Ureter (tissue), 1 donor: ENCODE data around the gene CETP. TPM values are rescaled to one million over a fixed set of nuclear protein-coding genes. Genes with fewer than 3 reads are reported as not detected.

ENCODE experiments used
- DNase-seq: peaks from one replicate; pipeline ENCODE4 v3.0.0-alpha.2; 2020; ENCODE audit warnings: low spot score
- total RNA-seq: library from RNA; stranded (reverse); gene quantifications from one replicate; pipeline ENCODE4 v1.2.4, GENCODE V29; 2023
- donor health status: DM: yes; HTN: yes; CAD: no.

CETP gene
- 0.42 TPM for total RNA-seq

GRCh38 chr16:56961851-56962281 lies at the start of gene CETP:
Gene CETP (plus strand): TSS chr16:56961950. CDS start chr16:56961980, 30 bp downstream.
- DNase-seq: no peak

GRCh38 chr16:56912746-56913708 lies 48.7 kb upstream of the CETP start:
- DNase-seq: no peak

- DNase-seq: no peak
Observed at GRCh38 chr16:56914896-56915295, 46.9 kb upstream of the CETP start.

GRCh38 chr16:56915336-56916119 lies 46.2 kb upstream of the CETP start:
- DNase-seq: no peak

- no peak for DNase-seq
Observed at GRCh38 chr16:56916571-56917403, 45.0 kb upstream of the CETP start.

- no peak for DNase-seq
Observed at GRCh38 chr16:56918467-56919012, 43.2 kb upstream of the CETP start.

- DNase-seq: no peak
Observed at GRCh38 chr16:56919099-56919800, 42.5 kb upstream of the CETP start.

- no peak for DNase-seq
Observed at GRCh38 chr16:56921571-56921970, 40.2 kb upstream of the CETP start.

- DNase-seq: no peak
Observed at GRCh38 chr16:56923481-56924091, 38.2 kb upstream of the CETP start.

- DNase-seq: no peak
Observed at GRCh38 chr16:56927471-56927870, 34.3 kb upstream of the CETP start.

- DNase-seq: no peak
Observed at GRCh38 chr16:56929639-56930038, 32.1 kb upstream of the CETP start.

- no peak for DNase-seq
Observed at GRCh38 chr16:56930486-56931270, 31.1 kb upstream of the CETP start.

GRCh38 chr16:56931271-56931891 lies 30.4 kb upstream of the CETP start:
- DNase-seq: no peak

- peak; percentile 99 for DNase-seq
Observed at GRCh38 chr16:56931892-56932720, 29.6 kb upstream of the CETP start, which contains the start of gene HERPUD1. Gene HERPUD1 (plus strand): TSS chr16:56932142. CDS start chr16:56932245, 103 bp downstream.

- DNase-seq: peak; percentile 83
Observed at GRCh38 chr16:56932721-56933619, 28.8 kb upstream of the CETP start.

- DNase-seq: no peak
Observed at GRCh38 chr16:56933828-56934598, 27.7 kb upstream of the CETP start.
